ENCODE results near the gene LPGAT1. TPM values are rescaled to one million over a fixed set of nuclear protein-coding genes. Genes with fewer than 3 reads are reported as not detected.
A peak's percentile ranks its signal among the peaks of the same experiment; 100 is the strongest.

The LPGAT1 gene
- total and polyA plus RNA-seq, 2 of the 13 experiments (the other 11 are each of a cell fraction or from before 2014, with no cell fraction given), result 12.1 to 48.3 TPM

GRCh38 chr1:211741788-211742187 lies 88.8 kb downstream of the LPGAT1 start (continued):
- no peak for TF ChIP-seq ZNF576 (CRISPR knock-in tag; IDR thresholded peaks at IDR 0.05)

- Histone ChIP-seq H3K4me2 (ENCODE audit: low read depth, low read length) (no peak overlapping the region), H4K20me1 (ENCODE audit: insufficient read depth, low read length) (no peaks in the 10 kb centered on the region), H3K36me3 (replicated peaks in 1 of 2; ENCODE audit: control insufficient read depth in 1 of 2, insufficient read depth in 2 of 2, low read length in 2 of 2) (no peaks in the 10 kb centered on the region), H3K9me3 (ENCODE audit: low read length) (no peaks in the 10 kb centered on the region), H3K4me3 (replicated peaks in 1 of 3; ENCODE audit: insufficient read depth in 1 of 3, low read depth in 2 of 3, low read length in 3 of 3) (no peak overlapping the region), H3K9ac (ENCODE audit: insufficient read depth, low read depth, low read length) (no peak overlapping the region), H3K27ac (ENCODE audit: extremely low read length, insufficient read depth, low read length) (no peak overlapping the region), H3K79me2 (ENCODE audit: insufficient read depth, low read length) (no peaks in the 10 kb centered on the region), H2AFZ (ENCODE audit: low read length) (no peak overlapping the region), H3K27me3 (ENCODE audit: control insufficient read depth in 1 of 2, insufficient read depth in 2 of 2, low read length in 2 of 2) (peaks cover 0 to 15% of the 10 kb centered on the region in 2 experiments; a peak in 1 of 5 replicates), H3K4me1 (ENCODE audit: insufficient read depth, low read length) (peaks cover 24% of the 10 kb centered on the region)
- in situ Hi-C loops (cut with HindIII; ENCODE audit: extremely low pct_ligation_motif_present, low pct_unique_long_range_greater_than_20kb), result no loop called here
- no TSS peak for BruUV-seq (replicated peaks)
- 59% methylated on average over 9 of the region's 9 CpGs for WGBS (ENCODE audit: low lambda C conversion rate)
- TF ChIP-seq CTCF (CRISPR knock-in tag; IDR thresholded peaks at IDR 0.05) (peak; percentile 43), STAG1 (CRISPR knock-in tag; IDR thresholded peaks at IDR 0.05) (peak; percentile 70), ZNF546 (CRISPR knock-in tag; conservative IDR thresholded peaks at IDR 0.05) (no peak)
- DNase-seq (ENCODE audit: low spot score), result no peak
- ATAC-seq, result no peak
- intact Hi-C loops (cut with micrococcal nuclease; ENCODE audit: unreplicated experiment), result no loop called here
- CTCF ChIA-PET (ENCODE audit: low intra/inter-chr PET ratio, low total read pairs), result no interaction called here
- FAIRE-seq, result no peak
- POLR2A ChIA-PET, result no interaction called here
Observed at GRCh38 chr1:211741116-211741515, 89.4 kb downstream of the LPGAT1 start.

Measured in HepG2 (cell line).